Left ventricle myocardium inferior (tissue), 1 donor: Measurements from ENCODE around the gene GSTT2. TPM values are rescaled to one million over a fixed set of nuclear protein-coding genes. Genes with fewer than 3 reads are reported as not detected.
A peak's percentile ranks its signal among the peaks of the same experiment; 100 is the strongest.

Source experiments
- DNase-seq: peaks from one replicate; pipeline ENCODE4 v3.0.0-alpha.2; 2020
- H3K27ac ChIP-seq: fragments of 200-600 bp; replicated peaks from 2 replicates; pipeline ENCODE4 v1.8.0; 2021
- H3K27me3 ChIP-seq: fragments of 200-600 bp; 2 replicates; pipeline ENCODE4 v1.8.0; 2021; ENCODE audit warnings: low read depth
- H3K36me3 ChIP-seq: fragments of 200-600 bp; 2 replicates; pipeline ENCODE4 v1.8.0; 2021
- H3K4me1 ChIP-seq: fragments of 200-600 bp; 2 replicates; pipeline ENCODE4 v1.8.0; 2021
- H3K4me3 ChIP-seq: fragments of 200-600 bp; 2 replicates; pipeline ENCODE4 v1.8.0; 2021; ENCODE audit warnings: mild to moderate bottlenecking, moderate library complexity
- H3K9me3 ChIP-seq: fragments of 200-600 bp; replicated peaks from 2 replicates; pipeline ENCODE4 v1.8.0; 2021
- CTCF ChIP-seq: fragments of 200-600 bp; IDR thresholded peaks from 2 replicates; pipeline ENCODE4 v1.8.0; 2021; ENCODE audit warnings: antibody characterized with exemption, mild to moderate bottlenecking, borderline replicate concordance
- intact Hi-C: fragments of 100-400 bp; cut with micrococcal nuclease; formaldehyde crosslinking; loops from one replicate; pipeline ENCODE4 v1.11.0; 2022
- total RNA-seq: library from RNA; stranded (reverse); fragmentation: NEBNext Ultra II Directional; extraction: Animal tissue kit (Norgen Biotek cat#: 25700); gene quantifications from one replicate; pipeline ENCODE4 v1.2.1, GENCODE V29; 2021
- donor health status: DM: no; HTN: yes; CAD: no; lungs with severe emphysema.

Gene GSTT2
- total RNA-seq, 1 donor from 2014 or later: 0.66 TPM

DNA sequence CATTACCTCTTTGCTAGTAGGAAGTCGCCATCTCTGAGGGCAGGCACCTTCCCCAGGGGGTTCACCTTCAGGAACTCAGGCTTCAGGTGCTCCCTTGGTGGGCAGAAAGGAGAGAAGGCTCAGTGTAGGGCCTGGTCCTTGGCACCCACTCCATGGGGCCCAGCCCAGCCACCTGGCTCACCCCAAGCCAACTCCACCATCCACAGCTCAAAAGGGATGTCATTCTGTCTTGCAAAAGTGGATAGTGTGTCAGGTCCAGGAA lies 28.0 kb downstream of the GSTT2 start:
- no peak overlapping the region for H3K4me3 ChIP-seq
- TF ChIP-seq CTCF: no peak
- DNase-seq: no peak
- H3K4me1 ChIP-seq: peaks cover 39% of the 10 kb centered on the region
- H3K36me3 ChIP-seq: no peaks in the 10 kb centered on the region
- H3K27me3 ChIP-seq: no peaks in the 10 kb centered on the region
- intact Hi-C loops: no loop called here
- no peak overlapping the region for H3K27ac ChIP-seq
- H3K9me3 ChIP-seq: no peaks in the 10 kb centered on the region

- Histone ChIP-seq H3K4me3 (no peak overlapping the region), H3K4me1 (peaks cover 39% of the 10 kb centered on the region), H3K27ac (no peak overlapping the region), H3K9me3 (no peaks in the 10 kb centered on the region), H3K27me3 (no peaks in the 10 kb centered on the region), H3K36me3 (no peaks in the 10 kb centered on the region)
- no peak for TF ChIP-seq CTCF
- intact Hi-C loops: no loop called here
- no peak for DNase-seq
Observed at GRCh38 chr22:24008381-24009226, 28.7 kb downstream of the GSTT2 start.

DNA sequence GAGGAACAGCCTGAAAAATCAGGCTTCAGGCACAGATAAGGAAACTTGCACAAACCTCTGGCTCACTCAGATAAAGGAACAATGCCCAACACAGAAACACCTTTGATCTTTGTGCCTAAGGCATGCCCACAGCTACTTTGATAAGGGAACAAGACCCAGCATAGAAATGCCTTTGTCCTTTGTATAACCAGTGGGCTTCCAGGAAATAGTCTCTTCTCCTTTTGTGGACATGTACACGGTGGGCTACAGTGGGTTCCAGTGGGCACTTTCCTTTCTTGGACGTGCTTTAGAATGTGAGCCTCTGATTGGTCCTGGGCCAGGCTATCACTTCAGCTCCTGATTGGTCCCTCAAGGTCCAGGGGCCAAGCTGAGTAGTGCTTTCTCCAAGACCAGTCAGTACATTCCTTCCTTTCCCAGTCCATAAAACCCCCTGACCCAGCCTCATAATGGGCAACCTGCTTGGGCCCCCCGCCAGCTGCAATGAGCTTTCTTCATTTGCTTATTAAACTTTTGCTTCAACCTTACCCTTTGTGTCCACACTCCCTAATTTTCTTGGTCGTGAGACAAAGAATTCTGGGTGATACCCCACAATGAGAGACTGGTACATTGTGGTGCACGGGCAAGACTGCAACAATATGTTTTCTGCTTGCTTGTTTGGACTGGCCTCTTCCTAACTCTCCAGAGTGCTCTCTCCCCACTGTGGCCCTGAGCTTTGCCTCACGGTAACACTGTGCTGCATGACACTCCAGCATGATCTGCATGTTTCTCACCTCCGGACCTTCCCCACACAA lies 29.5 kb downstream of the GSTT2 start:
- no peak for DNase-seq

GRCh38 chr22:24010018-24010391 lies 30.1 kb downstream of the GSTT2 start:
- H3K27me3 ChIP-seq: no peaks in the 10 kb centered on the region
- no peak overlapping the region for H3K4me3 ChIP-seq
- peaks cover 30% of the 10 kb centered on the region for H3K4me1 ChIP-seq
- no peaks in the 10 kb centered on the region for H3K9me3 ChIP-seq
- no peaks in the 10 kb centered on the region for H3K36me3 ChIP-seq
- no peak overlapping the region for H3K27ac ChIP-seq
- TF ChIP-seq CTCF: no peak
- no peak for DNase-seq
- intact Hi-C loops: no loop called here

More for the DNA sequence above, 29.5 kb downstream of the GSTT2 start:
- no peaks in the 10 kb centered on the region for H3K27me3 ChIP-seq
- H3K36me3 ChIP-seq: no peaks in the 10 kb centered on the region
- intact Hi-C loops: no loop called here
- H3K4me1 ChIP-seq: peaks cover 36% of the 10 kb centered on the region
- TF ChIP-seq CTCF: no peak
- no peak overlapping the region for H3K4me3 ChIP-seq
- no peak overlapping the region for H3K27ac ChIP-seq
- H3K9me3 ChIP-seq: no peaks in the 10 kb centered on the region

- no peaks in the 10 kb centered on the region for H3K27me3 ChIP-seq
- no peak for TF ChIP-seq CTCF
- no peaks in the 10 kb centered on the region for H3K36me3 ChIP-seq
- peaks cover 7% of the 10 kb centered on the region for H3K9me3 ChIP-seq
- DNase-seq: no peak
- intact Hi-C loops: no loop called here
- peak overlapping the region; percentile 87 for H3K27ac ChIP-seq
- H3K4me1 ChIP-seq: peaks cover 18% of the 10 kb centered on the region
- H3K4me3 ChIP-seq: peak overlapping the region; percentile 89
Observed at GRCh38 chr22:24011735-24012068, 31.8 kb downstream of the GSTT2 start.
